Skeletal muscle satellite cell (primary cell): ENCODE measurements around the gene RPEL1.
A peak's percentile ranks its signal among the peaks of the same experiment; 100 is the strongest.
"Not testable (repeated sequence)": the region's sequence is repeated elsewhere in the genome, so short reads cannot be mapped to it uniquely, and the experiment has no call there.

Source experiments
- H3K27me3 ChIP-seq: 2 replicates; pipeline ENCODE4 v1.7.0; 2013; ENCODE audit warnings: low read length; ENCODE audit not compliant: control insufficient read depth, insufficient read depth
- H3K36me3 ChIP-seq: 2 replicates; pipeline ENCODE4 v1.7.0; 2013; ENCODE audit warnings: mild to moderate bottlenecking, control low read depth, low read length; ENCODE audit not compliant: insufficient read depth
- H3K4me1 ChIP-seq: 2 replicates; pipeline ENCODE4 v1.7.0; 2013; ENCODE audit warnings: low read length; ENCODE audit not compliant: control insufficient read depth, insufficient read depth
- H3K4me2 ChIP-seq: 2 replicates; pipeline ENCODE4 v1.7.0; 2013; ENCODE audit warnings: mild to moderate bottlenecking, low read length
- H3K4me3 ChIP-seq: 2 replicates; pipeline ENCODE4 v1.7.0; 2013; ENCODE audit warnings: low read length
- H3K9ac ChIP-seq: 2 replicates; pipeline ENCODE4 v1.7.0; 2013; ENCODE audit warnings: mild to moderate bottlenecking, low read depth, low read length, moderate library complexity
- H3K9me3 ChIP-seq: replicated peaks from 2 replicates; pipeline ENCODE4 v1.7.0; 2013; ENCODE audit warnings: mild to moderate bottlenecking, control low read depth, low read length

RPEL1 gene

GRCh38 chr10:103207643-103208042 lies 38.0 kb upstream of the RPEL1 start:
- not testable (repeated sequence) for H3K9me3 ChIP-seq, H3K27me3 ChIP-seq, H3K4me1 ChIP-seq, H3K9ac ChIP-seq, H3K4me3 ChIP-seq, H3K36me3 ChIP-seq, H3K4me2 ChIP-seq

- H3K4me2 ChIP-seq, H3K4me1 ChIP-seq, H3K4me3 ChIP-seq: not testable (repeated sequence)
These were observed 35.4 kb upstream of the RPEL1 start for GRCh38 chr10:103210262-103210661.

GRCh38 chr10:103215601-103216000 lies 30.1 kb upstream of the RPEL1 start:
- Histone ChIP-seq H3K4me1 (no peaks in the 10 kb centered on the region), H3K36me3 (no peaks in the 10 kb centered on the region), H3K4me3 (no peak overlapping the region), H3K27me3 (no peaks in the 10 kb centered on the region), H3K9me3 (no peaks in the 10 kb centered on the region), H3K4me2 (no peak overlapping the region), H3K9ac (no peak overlapping the region)

More at GRCh38 chr10:103210262-103210661, 35.4 kb upstream of the RPEL1 start:
- H3K27me3 ChIP-seq, H3K9ac ChIP-seq, H3K9me3 ChIP-seq, H3K36me3 ChIP-seq: not testable (repeated sequence)

GRCh38 chr10:103216362-103216761 lies 29.3 kb upstream of the RPEL1 start:
- H3K4me1 ChIP-seq, H3K9ac ChIP-seq, H3K27me3 ChIP-seq, H3K36me3 ChIP-seq, H3K4me2 ChIP-seq, H3K4me3 ChIP-seq, H3K9me3 ChIP-seq: not testable (repeated sequence)

- no peaks in the 10 kb centered on the region for H3K27me3 ChIP-seq
- no peaks in the 10 kb centered on the region for H3K36me3 ChIP-seq
- H3K4me3 ChIP-seq = no peak overlapping the region
- H3K9me3 ChIP-seq = no peaks in the 10 kb centered on the region
- H3K4me2 ChIP-seq = no peak overlapping the region
- peaks cover 14% of the 10 kb centered on the region for H3K4me1 ChIP-seq
- no peak overlapping the region for H3K9ac ChIP-seq
These were observed 21.6 kb upstream of the RPEL1 start for GRCh38 chr10:103224133-103224532.

GRCh38 chr10:103224721-103225120 lies 21.0 kb upstream of the RPEL1 start:
- H3K4me3 ChIP-seq, H3K9ac ChIP-seq, H3K36me3 ChIP-seq, H3K27me3 ChIP-seq, H3K4me2 ChIP-seq, H3K9me3 ChIP-seq: not testable (repeated sequence)
- peaks cover 14% of the 10 kb centered on the region for H3K4me1 ChIP-seq

GRCh38 chr10:103225939-103226338 lies 19.7 kb upstream of the RPEL1 start:
- Histone ChIP-seq H3K27me3 (no peaks in the 10 kb centered on the region), H3K36me3 (no peaks in the 10 kb centered on the region), H3K9me3 (no peaks in the 10 kb centered on the region), H3K4me3 (no peak overlapping the region), H3K9ac (no peak overlapping the region), H3K4me2 (no peak overlapping the region), H3K4me1 (peaks cover 22% of the 10 kb centered on the region)

GRCh38 chr10:103227416-103227815 lies 18.3 kb upstream of the RPEL1 start:
- Histone ChIP-seq H3K4me1 (peaks cover 35% of the 10 kb centered on the region), H3K9me3 (no peaks in the 10 kb centered on the region), H3K9ac (no peak overlapping the region), H3K36me3 (no peaks in the 10 kb centered on the region), H3K4me3 (no peak overlapping the region), H3K4me2 (no peak overlapping the region), H3K27me3 (no peaks in the 10 kb centered on the region)

GRCh38 chr10:103231047-103231551 lies 14.6 kb upstream of the RPEL1 start:
- peaks cover 42% of the 10 kb centered on the region for H3K4me1 ChIP-seq
- H3K4me3 ChIP-seq = peak overlapping the region; percentile 15
- H3K9ac ChIP-seq = peak overlapping the region; percentile 70
- no peaks in the 10 kb centered on the region for H3K36me3 ChIP-seq
- H3K27me3 ChIP-seq = no peaks in the 10 kb centered on the region
- no peaks in the 10 kb centered on the region for H3K9me3 ChIP-seq
- H3K4me2 ChIP-seq = peak overlapping the region; percentile 56

- H3K4me3 ChIP-seq = no peak overlapping the region
- H3K4me2 ChIP-seq = no peak overlapping the region
- H3K9me3 ChIP-seq = no peaks in the 10 kb centered on the region
- H3K4me1 ChIP-seq = peaks cover 38% of the 10 kb centered on the region
- no peaks in the 10 kb centered on the region for H3K36me3 ChIP-seq
- H3K27me3 ChIP-seq = no peaks in the 10 kb centered on the region
- peak overlapping the region; percentile 50 for H3K9ac ChIP-seq
These were observed 13.5 kb upstream of the RPEL1 start for GRCh38 chr10:103232131-103232673.

- Histone ChIP-seq H3K9me3 (no peaks in the 10 kb centered on the region), H3K4me1 (peaks cover 31% of the 10 kb centered on the region), H3K4me3 (no peak overlapping the region), H3K36me3 (no peaks in the 10 kb centered on the region), H3K4me2 (no peak overlapping the region), H3K27me3 (no peaks in the 10 kb centered on the region), H3K9ac (no peak overlapping the region)
These were observed 12.8 kb upstream of the RPEL1 start for GRCh38 chr10:103232772-103233488.

- peaks cover 29% of the 10 kb centered on the region for H3K4me1 ChIP-seq
- no peak overlapping the region for H3K9ac ChIP-seq
- H3K36me3 ChIP-seq = no peaks in the 10 kb centered on the region
- no peaks in the 10 kb centered on the region for H3K9me3 ChIP-seq
- no peak overlapping the region for H3K4me3 ChIP-seq
- H3K4me2 ChIP-seq = no peak overlapping the region
- H3K27me3 ChIP-seq = no peaks in the 10 kb centered on the region
These were observed 9.9 kb upstream of the RPEL1 start for GRCh38 chr10:103235775-103236174.
